Measurements from ENCODE around the gene C1S. TPM values are rescaled to one million over a fixed set of nuclear protein-coding genes. Genes with fewer than 3 reads are reported as not detected.

The C1S gene
- total and polyA plus RNA-seq, 8 donors = 61.6 to 404 (median 174) TPM

GRCh38 chr12:7072554-7072953 is 12.0 kb downstream of the C1S start:
- DNase-seq = no peak
- no peak overlapping the region for H3K27ac ChIP-seq
- WGBS, 5 donors = 86 to 93% (median 90%) methylated on average over 6 of the region's 6 CpGs

GRCh38 chr12:7073946-7074345 is 13.4 kb downstream of the C1S start:
- peaks cover 0 to 18% (median 15%) of the 10 kb centered on the region in 4 donors for H3K36me3 ChIP-seq
- DNase-seq = no peak
- TF ChIP-seq POLR2AphosphoS5 (IDR thresholded peaks at IDR 0.05) (no peak), CTCF (IDR thresholded peaks at IDR 0.05) (no peak), EP300 (IDR thresholded peaks at IDR 0.05) (no peak)
- intact Hi-C loops (cut with DNase I; ENCODE audit: low total_unique reads) = no loop called here
- H3K27me3 ChIP-seq = no peaks in the 10 kb centered on the region
- H3K4me3 ChIP-seq = no peak overlapping the region
- 50 to 67% (median 57%) methylated on average over 1 of the region's 1 CpG for WGBS, 5 donors
- no peaks in the 10 kb centered on the region for H3K9me3 ChIP-seq
- H3K4me1 ChIP-seq = peaks cover 2 to 10% (median 4%) of the 10 kb centered on the region in 4 donors
- no peak overlapping the region for H3K27ac ChIP-seq

More at GRCh38 chr12:7072554-7072953, 12.0 kb downstream of the C1S start:
- H3K36me3 ChIP-seq = peaks cover 0 to 30% (median 28%) of the 10 kb centered on the region in 4 donors
- no peak overlapping the region for H3K4me3 ChIP-seq
- no peaks in the 10 kb centered on the region for H3K27me3 ChIP-seq
- TF ChIP-seq POLR2A (IDR thresholded peaks at IDR 0.05) (no peak), POLR2AphosphoS5 (IDR thresholded peaks at IDR 0.05) (no peak)
- intact Hi-C loops (cut with DNase I; ENCODE audit: low total_unique reads) = no loop called here
- H3K4me1 ChIP-seq = peaks cover 0 to 17% (median 8%) of the 10 kb centered on the region in 4 donors
- no peaks in the 10 kb centered on the region for H3K9me3 ChIP-seq

DNA sequence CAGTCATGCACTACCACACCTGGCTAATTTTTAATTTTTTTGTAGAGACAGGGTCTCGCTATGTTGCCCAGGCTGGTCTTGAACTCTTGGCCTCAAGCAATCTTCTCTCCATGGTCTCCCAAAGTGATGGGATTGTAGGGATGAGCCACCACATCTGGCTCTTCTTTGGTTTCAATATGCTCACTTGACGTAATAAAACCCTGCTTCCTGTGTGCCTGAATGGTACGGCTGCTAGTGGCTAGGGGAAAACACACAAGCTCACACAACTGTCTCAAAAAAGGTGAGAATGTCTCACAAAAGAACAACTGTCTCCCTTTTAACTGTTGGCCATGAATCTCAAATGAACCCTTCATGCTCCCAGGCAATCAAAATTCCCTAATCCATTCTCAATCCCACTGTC is 15.0 kb downstream of the C1S start:
- Histone ChIP-seq H3K27ac (peak overlapping the region in 2 of 5 donors; percentile 7 to 18), H3K27me3 (no peaks in the 10 kb centered on the region), H3K4me3 (no peak overlapping the region), H3K9me3 (no peaks in the 10 kb centered on the region), H3K36me3 (peaks cover 0 to 7% (median 3%) of the 10 kb centered on the region in 4 donors), H3K4me1 (peaks cover 1 to 18% (median 14%) of the 10 kb centered on the region in 4 donors)
- WGBS, 5 donors = 71 to 89% (median 86%) methylated on average over 3 of the region's 3 CpGs
- DNase-seq = no peak
- intact Hi-C loops (cut with DNase I; ENCODE audit: low total_unique reads) = no loop called here
- TF ChIP-seq POLR2AphosphoS5 (IDR thresholded peaks at IDR 0.05) = no peak

DNA sequence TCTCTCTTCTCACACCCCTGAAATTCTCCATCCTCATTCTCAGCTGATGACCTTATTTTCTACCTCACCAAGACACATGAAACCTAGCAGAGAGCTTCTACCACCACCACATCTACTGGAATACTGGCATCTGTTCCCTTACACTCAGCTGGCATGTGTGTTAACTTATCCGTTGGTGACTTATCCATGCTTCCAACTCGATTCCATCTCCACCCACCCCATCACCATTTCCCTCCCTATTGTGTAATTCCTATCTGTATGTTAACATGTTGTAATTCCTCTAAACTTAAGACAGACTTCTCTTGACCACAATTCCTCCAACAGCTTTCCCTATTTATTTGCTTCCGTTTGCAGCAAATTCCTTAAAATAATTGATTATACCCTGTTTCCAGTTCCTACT is 15.4 kb downstream of the C1S start:
- WGBS, 5 donors = 61 to 74% (median 69%) methylated on average over 3 of the region's 3 CpGs
- Histone ChIP-seq H3K27me3 (no peaks in the 10 kb centered on the region), H3K4me3 (no peak overlapping the region), H3K9me3 (no peaks in the 10 kb centered on the region), H3K4me1 (peaks cover 6 to 21% (median 15%) of the 10 kb centered on the region in 4 donors), H3K36me3 (peaks cover 4 to 9% (median 7%) of the 10 kb centered on the region in 4 donors), H3K27ac (peak overlapping the region in 2 of 5 donors; percentile 7 to 18)
- TF ChIP-seq POLR2A (IDR thresholded peaks at IDR 0.05) (no peak), EP300 (IDR thresholded peaks at IDR 0.05) (no peak), CTCF (IDR thresholded peaks at IDR 0.05) (no peak), POLR2AphosphoS5 (IDR thresholded peaks at IDR 0.05) (no peak)
- intact Hi-C loops (cut with DNase I; ENCODE audit: low total_unique reads) = no loop called here
- DNase-seq = no peak

GRCh38 chr12:7076493-7076892 is 16.0 kb downstream of the C1S start:
- intact Hi-C loops (cut with DNase I; ENCODE audit: low total_unique reads) = no loop called here
- Histone ChIP-seq H3K36me3 (peaks cover 7 to 14% (median 12%) of the 10 kb centered on the region in 4 donors), H3K4me1 (peaks cover 8 to 22% (median 15%) of the 10 kb centered on the region in 4 donors), H3K4me3 (no peak overlapping the region), H3K27ac (peak overlapping the region in 2 of 5 donors; percentile 7 to 18), H3K27me3 (no peaks in the 10 kb centered on the region), H3K9me3 (no peaks in the 10 kb centered on the region)
- 90 to 100% (median 94%) methylated on average over 4 of the region's 4 CpGs for WGBS, 5 donors
- no peak for DNase-seq
- TF ChIP-seq EP300 (IDR thresholded peaks at IDR 0.05) (no peak), POLR2A (IDR thresholded peaks at IDR 0.05) (no peak), CTCF (IDR thresholded peaks at IDR 0.05) (no peak), POLR2AphosphoS5 (IDR thresholded peaks at IDR 0.05) (no peak)

All from stomach (tissue), 9 donors.